RWPE1 (cell line): Measurements from ENCODE around the gene KLRC4.
"Not testable (repeated sequence)": the region's sequence is repeated elsewhere in the genome, so short reads cannot be mapped to it uniquely, and the experiment has no call there.

Source experiments
- CTCF ChIA-PET: fragments of 350-600 bp; sonication (Branson Sonifier 250); formaldehyde crosslinking; extraction: SDS; loops from one replicate; lab custom pipeline; 2021; lab: Yijun Ruan, JAX
- POLR2A ChIA-PET: fragments of 400-600 bp; formaldehyde crosslinking; extraction: SDS; loops from one replicate; lab custom pipeline; 2020; ENCODE audit warnings: antibody characterized with exemption; ENCODE audit not compliant: low non-redundant PET; lab: Yijun Ruan, JAX
- DNase-seq: peaks from one replicate; pipeline ENCODE4 v3.0.0; 2012; ENCODE audit warnings: low spot score
- H3K27ac ChIP-seq: fragments of 450-650 bp; 2 replicates; pipeline ENCODE4 v1.5.1; 2017
- TF ChIP-seq, protein P1 (sequence below): fragments of 450-650 bp; conservative IDR thresholded peaks from 2 replicates; pipeline ENCODE4 v1.5.1; 2017; ENCODE audit warnings: low read depth, mild to moderate bottlenecking

KLRC4 gene

DNA sequence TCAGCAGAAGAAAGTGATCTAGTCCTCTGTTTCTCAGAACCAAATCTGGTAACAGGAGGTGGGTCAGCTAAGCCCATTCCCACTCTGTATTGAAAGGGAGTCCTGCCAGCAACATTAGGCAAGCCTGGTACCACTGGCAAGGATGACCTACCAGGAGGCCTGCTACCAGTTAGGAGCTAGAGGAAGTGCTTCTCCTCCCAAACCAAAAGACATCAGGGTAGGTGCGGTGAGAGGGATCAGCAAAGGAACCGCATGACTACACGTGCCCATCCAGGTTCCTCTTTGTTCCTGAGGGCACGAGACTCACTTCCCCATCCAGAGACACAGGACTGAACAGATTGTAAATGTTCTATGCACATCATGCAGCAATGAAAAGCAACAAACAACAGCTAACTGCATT, 2.8 kb downstream of the KLRC4 start:
- TF ChIP-seq, protein P1, sequence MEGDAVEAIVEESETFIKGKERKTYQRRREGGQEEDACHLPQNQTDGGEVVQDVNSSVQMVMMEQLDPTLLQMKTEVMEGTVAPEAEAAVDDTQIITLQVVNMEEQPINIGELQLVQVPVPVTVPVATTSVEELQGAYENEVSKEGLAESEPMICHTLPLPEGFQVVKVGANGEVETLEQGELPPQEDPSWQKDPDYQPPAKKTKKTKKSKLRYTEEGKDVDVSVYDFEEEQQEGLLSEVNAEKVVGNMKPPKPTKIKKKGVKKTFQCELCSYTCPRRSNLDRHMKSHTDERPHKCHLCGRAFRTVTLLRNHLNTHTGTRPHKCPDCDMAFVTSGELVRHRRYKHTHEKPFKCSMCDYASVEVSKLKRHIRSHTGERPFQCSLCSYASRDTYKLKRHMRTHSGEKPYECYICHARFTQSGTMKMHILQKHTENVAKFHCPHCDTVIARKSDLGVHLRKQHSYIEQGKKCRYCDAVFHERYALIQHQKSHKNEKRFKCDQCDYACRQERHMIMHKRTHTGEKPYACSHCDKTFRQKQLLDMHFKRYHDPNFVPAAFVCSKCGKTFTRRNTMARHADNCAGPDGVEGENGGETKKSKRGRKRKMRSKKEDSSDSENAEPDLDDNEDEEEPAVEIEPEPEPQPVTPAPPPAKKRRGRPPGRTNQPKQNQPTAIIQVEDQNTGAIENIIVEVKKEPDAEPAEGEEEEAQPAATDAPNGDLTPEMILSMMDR, result no peak
- H3K27ac ChIP-seq, result no peak overlapping the region
- CTCF ChIA-PET, result no interaction called here
- no peak for DNase-seq
- POLR2A ChIA-PET, result no interaction called here

DNA sequence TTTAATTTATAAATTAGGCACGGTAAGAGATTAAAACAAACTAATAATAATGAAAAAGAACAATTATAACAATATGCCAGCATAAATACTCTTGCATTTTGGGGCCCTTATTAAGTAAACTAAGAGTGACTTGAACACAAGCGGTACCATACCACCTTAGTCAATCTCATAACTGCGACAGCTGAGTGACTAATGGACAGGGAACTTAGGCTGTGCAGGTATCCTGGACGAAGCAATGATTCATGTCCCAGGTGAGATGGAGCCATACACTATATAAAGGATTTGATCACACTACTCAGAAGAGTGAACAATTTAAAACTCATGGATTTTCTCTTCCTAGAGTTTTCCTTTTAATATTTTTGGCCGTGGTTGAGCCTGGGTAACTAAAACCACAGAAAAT, 4.3 kb downstream of the KLRC4 start:
- CTCF ChIA-PET, result no interaction called here
- peak; percentile 30 for DNase-seq
- TF ChIP-seq, protein P1, result no peak
- POLR2A ChIA-PET, result no interaction called here
- no peak overlapping the region for H3K27ac ChIP-seq

DNA sequence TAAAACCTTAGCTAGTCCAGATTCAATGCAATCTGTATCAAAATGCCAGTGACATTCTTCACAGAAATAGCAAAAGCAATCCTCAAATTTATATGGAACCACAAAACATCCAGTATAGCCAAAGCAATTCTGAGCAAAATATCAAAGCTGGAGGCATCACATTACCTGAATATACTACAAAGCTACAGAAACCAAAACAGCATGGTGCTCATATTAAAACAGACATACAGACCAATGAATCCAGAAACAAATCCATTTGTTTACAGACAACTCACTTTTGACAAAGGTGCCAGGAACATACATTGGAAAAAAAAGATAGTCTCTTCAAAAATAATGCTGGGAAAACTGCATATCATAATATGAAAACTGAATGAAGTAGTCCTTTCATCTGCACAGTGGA, 4.8 kb downstream of the KLRC4 start:
- POLR2A ChIA-PET, result no interaction called here
- TF ChIP-seq, protein P1, result no peak
- CTCF ChIA-PET, result no interaction called here
- no peak overlapping the region for H3K27ac ChIP-seq
- no peak for DNase-seq

DNA sequence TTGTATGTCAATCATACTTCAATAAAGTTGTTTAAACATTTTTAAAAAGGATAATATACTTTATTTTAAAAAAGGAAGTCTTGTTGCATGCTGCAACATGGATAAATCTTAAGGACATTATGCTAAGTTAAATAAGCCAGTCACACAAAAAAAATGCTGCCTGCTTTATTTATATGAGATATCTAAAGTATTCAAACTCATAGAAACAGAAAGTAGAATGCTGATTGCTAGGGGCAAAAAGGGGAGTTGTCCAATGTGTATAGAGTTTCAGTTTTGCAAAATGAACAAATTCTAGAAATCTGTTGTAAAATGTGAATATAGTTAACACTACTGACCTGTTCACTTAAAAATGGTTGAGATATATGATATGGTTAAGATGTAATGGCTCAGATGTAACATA, 8.7 kb downstream of the KLRC4 start:
- DNase-seq, result no peak
- ChIA-PET POLR2A (no interaction called here), CTCF (no interaction called here)
- TF ChIP-seq, protein P1, result no peak
- H3K27ac ChIP-seq, result no peak overlapping the region

DNA sequence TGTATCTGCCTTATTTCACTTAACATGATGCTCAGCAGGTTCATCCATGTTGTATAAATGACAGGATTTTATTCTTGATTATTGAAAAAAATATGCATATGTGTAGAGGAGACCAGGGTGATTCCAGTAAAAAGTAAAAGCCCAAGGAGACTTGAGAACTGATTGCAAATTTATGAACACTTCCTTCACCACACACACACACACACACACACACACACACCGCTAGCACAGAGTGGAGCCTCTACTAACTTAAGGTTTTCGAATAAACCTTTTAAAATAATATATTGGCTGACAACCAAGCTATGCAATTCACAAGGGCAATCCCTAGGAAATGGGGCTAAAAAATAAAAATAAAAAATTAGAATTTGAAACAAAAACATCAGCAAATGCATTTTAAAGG, 11.4 kb downstream of the KLRC4 start:
- no peak for DNase-seq
- ChIA-PET CTCF (no interaction called here), POLR2A (no interaction called here)
- TF ChIP-seq, protein P1, result no peak
- no peak overlapping the region for H3K27ac ChIP-seq

DNA sequence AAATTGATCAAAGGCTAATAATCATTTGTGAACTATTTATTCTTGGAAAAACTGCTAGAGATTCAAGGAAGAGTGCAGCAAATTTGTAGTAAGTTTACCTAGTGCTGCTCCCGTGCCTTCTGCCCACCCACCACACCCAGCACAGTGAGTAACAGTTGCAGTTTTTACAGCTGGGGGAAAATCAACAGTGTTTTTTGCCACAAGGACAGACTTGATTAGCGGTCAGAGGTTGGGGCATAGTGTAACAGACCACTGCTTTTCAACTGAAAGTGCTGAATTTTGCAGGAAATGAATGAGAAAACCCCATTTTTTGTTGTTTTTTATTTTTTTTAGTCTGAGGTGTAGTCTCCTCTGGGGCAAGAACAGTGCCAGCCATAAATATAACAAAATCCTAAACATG, 12.3 kb downstream of the KLRC4 start:
- no peak for DNase-seq
- POLR2A ChIA-PET, result no interaction called here
- TF ChIP-seq, protein P1, result no peak
- no peak overlapping the region for H3K27ac ChIP-seq
- CTCF ChIA-PET, result no interaction called here

DNA sequence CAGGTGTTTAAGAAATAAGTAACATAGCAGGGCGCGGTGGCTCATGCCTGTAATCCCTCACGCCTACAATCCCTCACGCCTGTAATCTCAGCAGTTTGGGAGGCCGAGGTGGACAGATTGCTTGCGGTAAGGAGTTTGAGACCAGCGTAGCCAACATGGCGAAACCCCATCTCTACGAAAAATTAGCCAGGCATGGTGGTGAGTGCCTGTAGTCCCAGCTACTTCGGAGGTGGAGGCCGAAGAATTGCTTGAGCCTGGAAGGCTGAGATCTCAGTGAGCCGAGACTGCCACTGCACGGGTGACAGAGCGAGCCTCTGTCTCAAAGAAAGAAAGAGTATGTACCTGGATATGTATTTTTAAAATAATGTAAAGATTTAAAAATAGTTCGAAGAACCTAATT, 13.4 kb downstream of the KLRC4 start:
- H3K27ac ChIP-seq, result peak overlapping the region; percentile 78
- POLR2A ChIA-PET, result not testable (repeated sequence)
- CTCF ChIA-PET, result interaction anchor here (0.7 kb wide), 1 partner anchor 10 kb away, joined by 4 read pairs; no protein-coding TSS in a partner anchor

More for the DNA sequence above, 13.4 kb downstream of the KLRC4 start:
- not testable (repeated sequence) for DNase-seq
